ENCODE measurements around the gene CHTOP.
A peak's percentile ranks its signal among the peaks of the same experiment; 100 is the strongest.

CHTOP gene

DNA sequence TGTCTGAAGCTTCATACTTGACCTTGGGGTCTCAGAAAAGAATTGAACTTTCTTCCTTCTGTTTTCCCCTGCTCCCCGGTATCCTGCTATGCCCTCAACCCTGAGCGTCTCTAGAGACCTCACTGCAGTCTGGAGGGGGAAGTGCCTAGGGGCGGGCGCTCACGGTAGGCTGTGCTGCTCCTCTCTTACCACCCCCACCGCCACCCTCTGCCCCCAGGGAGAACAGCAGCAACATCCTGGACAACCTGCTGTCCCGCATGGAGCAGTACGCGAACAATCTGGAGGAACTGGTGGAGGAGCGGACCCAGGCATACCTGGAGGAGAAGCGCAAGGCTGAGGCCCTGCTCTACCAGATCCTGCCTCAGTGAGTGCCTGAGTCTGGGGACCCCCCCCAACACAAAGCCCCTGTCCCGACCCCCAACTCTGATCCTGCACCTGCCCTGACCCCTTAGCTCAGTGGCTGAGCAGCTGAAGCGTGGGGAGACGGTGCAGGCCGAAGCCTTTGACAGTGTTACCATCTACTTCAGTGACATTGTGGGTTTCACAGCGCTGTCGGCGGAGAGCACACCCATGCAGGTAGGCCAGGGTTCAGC lies 55.0 kb downstream of the CHTOP start:
- ChIA-PET CTCF (interaction anchor here (0.7 kb wide), 1 partner anchor 17 kb away, joined by 3 read pairs; no protein-coding TSS in a partner anchor), POLR2A (no interaction called here)
- no peaks in the 10 kb centered on the region for H3K4me1 ChIP-seq (ENCODE audit: control insufficient read depth, insufficient read depth, low read length)
- H3K4me3 ChIP-seq (ENCODE audit: low read depth, low read length), result no peak overlapping the region
- H3K9me3 ChIP-seq (ENCODE audit: control insufficient read depth, insufficient read depth, low read depth, low read length), result no peaks in the 10 kb centered on the region
- H3K27ac ChIP-seq (ENCODE audit: extremely low read depth, low read depth, low read length), result no peak overlapping the region
- H3K36me3 ChIP-seq (ENCODE audit: control insufficient read depth in 2 of 2, insufficient read depth in 1 of 2, low read length in 2 of 2), result no peaks in the 10 kb centered on the region
- peak; percentile 76 for TF ChIP-seq ZNF341 (tag by site-specific recombination; IDR thresholded peaks at IDR 0.05; ENCODE audit: low read depth)
- no peak for TF ChIP-seq HOXA7 (CRISPR knock-in tag; IDR thresholded peaks at IDR 0.05; ENCODE audit: borderline replicate concordance)
- TF ChIP-seq IKZF3 (tag by site-specific recombination; IDR thresholded peaks at IDR 0.05), result no peak
- TF ChIP-seq WT1 (tag by site-specific recombination; IDR thresholded peaks at IDR 0.05), result no peak
- TF ChIP-seq YY2 (tag by site-specific recombination; IDR thresholded peaks at IDR 0.05), result no peak
- TF ChIP-seq YY1 (tag by site-specific recombination; IDR thresholded peaks at IDR 0.05), result no peak
- TF ChIP-seq MEIS1 (CRISPR knock-in tag; IDR thresholded peaks at IDR 0.05; ENCODE audit: borderline replicate concordance), result no peak
- no peak for TF ChIP-seq ZBTB20 (tag by site-specific recombination; IDR thresholded peaks at IDR 0.05)

DNA sequence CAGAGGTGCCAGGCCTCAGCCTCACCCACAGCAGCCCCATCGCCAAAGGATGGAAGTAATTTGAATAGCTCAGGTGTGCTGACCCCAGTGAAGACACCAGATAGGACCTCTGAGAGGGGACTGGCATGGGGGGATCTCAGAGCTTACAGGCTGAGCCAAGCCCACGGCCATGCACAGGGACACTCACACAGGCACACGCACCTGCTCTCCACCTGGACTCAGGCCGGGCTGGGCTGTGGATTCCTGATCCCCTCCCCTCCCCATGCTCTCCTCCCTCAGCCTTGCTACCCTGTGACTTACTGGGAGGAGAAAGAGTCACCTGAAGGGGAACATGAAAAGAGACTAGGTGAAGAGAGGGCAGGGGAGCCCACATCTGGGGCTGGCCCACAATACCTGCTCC lies 59.6 kb downstream of the CHTOP start:
- CTCF ChIA-PET, result interaction anchor here (0.7 kb wide), 1 partner anchor 8 kb away, joined by 6 read pairs; no protein-coding TSS in a partner anchor
- Histone ChIP-seq H3K4me3 (ENCODE audit: low read depth, low read length) (no peak overlapping the region), H3K9me3 (ENCODE audit: control insufficient read depth, insufficient read depth, low read depth, low read length) (no peaks in the 10 kb centered on the region), H3K36me3 (ENCODE audit: control insufficient read depth in 2 of 2, insufficient read depth in 1 of 2, low read length in 2 of 2) (no peaks in the 10 kb centered on the region), H3K27ac (ENCODE audit: extremely low read depth, low read depth, low read length) (no peak overlapping the region), H3K4me1 (ENCODE audit: control insufficient read depth, insufficient read depth, low read length) (no peaks in the 10 kb centered on the region)
- TF ChIP-seq ZNF292 (tag by site-specific recombination; IDR thresholded peaks at IDR 0.05; ENCODE audit: borderline replicate concordance, low read depth), result no peak
- no peak for TF ChIP-seq ZBTB7A (tag by site-specific recombination; IDR thresholded peaks at IDR 0.05; ENCODE audit: low read depth)
- no peak for TF ChIP-seq ZNF600 (tag by site-specific recombination; IDR thresholded peaks at IDR 0.05)
- no peak for TF ChIP-seq GLI2 (tag by site-specific recombination; IDR thresholded peaks at IDR 0.05; ENCODE audit: borderline replicate concordance, low read depth)
- TF ChIP-seq, protein P1, sequence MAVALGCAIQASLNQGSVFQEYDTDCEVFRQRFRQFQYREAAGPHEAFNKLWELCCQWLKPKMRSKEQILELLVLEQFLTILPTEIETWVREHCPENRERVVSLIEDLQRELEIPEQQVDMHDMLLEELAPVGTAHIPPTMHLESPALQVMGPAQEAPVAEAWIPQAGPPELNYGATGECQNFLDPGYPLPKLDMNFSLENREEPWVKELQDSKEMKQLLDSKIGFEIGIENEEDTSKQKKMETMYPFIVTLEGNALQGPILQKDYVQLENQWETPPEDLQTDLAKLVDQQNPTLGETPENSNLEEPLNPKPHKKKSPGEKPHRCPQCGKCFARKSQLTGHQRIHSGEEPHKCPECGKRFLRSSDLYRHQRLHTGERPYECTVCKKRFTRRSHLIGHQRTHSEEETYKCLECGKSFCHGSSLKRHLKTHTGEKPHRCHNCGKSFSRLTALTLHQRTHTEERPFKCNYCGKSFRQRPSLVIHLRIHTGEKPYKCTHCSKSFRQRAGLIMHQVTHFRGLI (tag by site-specific recombination; IDR thresholded peaks at IDR 0.05), result no peak
- POLR2A ChIA-PET, result no interaction called here
